GM19025 (cell line): ENCODE results near the gene PLAC8.
"Not testable (repeated sequence)": the region's sequence is repeated elsewhere in the genome, so short reads cannot be mapped to it uniquely, and the experiment has no call there.

Experiments used
- ATAC-seq: cut with Tn5 transposase; IDR thresholded peaks from one replicate; pipeline ENCODE4 v1.9.1; 2021; ENCODE audit warnings: mild to moderate bottlenecking, low read depth, moderate library complexity; ENCODE audit not compliant: unreplicated experiment

Gene PLAC8

DNA sequence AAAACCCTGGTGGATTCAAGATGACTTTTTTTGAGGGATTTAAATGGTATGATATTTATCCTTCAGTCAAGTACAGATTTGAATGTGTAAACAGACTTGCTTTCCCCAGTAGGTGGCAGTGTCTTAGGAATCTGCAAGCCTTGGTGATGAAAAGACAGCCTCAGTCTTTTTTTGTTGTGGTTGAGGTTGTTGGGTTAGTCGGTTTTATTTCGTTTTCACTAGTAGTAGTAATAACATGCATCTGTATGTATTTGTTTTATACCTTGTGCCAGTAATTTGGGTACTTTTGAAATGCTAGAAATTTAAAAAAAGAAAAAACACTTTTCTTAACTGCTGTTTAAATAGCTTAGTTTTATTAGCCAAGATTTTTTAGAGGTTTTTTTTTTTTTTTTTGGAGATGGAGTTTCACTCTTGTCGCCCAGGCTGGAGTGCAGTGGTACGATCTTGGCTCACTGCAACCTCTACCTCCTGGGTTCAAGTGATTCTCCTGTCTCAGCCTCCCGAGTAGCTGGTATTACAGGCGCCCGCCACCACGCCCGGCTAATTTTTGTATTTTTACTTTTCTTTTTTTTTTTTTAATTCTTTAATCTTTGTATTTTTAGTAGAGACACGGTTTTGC lies 40.3 kb downstream of the PLAC8 start:
- no peak for ATAC-seq

DNA sequence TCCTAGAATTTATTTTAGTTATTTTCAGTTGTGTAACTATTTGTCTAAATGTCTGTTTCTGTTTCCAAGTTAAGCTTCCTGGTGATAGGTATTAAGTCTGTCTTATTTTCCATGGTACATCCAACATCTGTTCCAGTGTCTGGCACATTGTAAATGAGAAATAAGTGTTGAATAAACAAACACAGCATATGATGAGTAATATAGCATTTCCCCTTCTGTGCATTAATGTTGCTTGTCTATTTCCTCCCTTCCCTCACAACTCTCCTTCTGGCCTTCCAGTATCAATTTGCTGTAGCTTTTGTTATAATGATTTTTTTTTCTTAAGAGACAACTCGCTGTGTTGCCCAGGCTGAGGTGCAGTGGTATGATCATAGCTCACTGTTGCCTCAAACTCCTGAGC lies 43.4 kb downstream of the PLAC8 start:
- ATAC-seq = no peak

DNA sequence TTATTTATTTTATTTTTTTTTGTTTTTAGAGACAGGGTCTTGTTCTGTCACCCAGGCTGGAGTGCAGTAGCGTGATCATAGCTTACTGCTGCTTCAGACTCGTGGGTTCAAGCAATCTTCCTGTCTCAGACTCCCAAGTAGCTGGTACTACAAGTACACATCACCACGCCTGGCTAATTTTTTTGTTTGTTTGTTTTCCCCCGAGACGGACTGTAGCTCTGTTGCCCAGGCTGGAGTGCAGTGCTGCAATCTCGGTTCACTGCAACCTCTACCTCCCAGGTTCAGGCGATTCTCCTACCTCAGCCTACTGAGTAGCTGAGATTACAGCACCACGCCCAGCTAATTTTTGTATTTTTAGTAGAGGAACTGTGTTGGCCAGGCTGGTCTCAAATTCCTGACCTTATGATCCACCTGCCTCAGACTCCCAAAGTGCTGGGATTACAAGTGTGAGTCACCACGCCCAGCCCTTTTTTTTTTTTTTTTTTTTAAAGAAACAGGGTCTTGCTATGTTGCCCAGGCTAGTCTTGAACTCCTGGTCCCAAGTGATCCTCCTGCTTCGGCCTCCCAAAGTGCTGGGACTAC lies 47.4 kb downstream of the PLAC8 start:
- no peak for ATAC-seq

DNA sequence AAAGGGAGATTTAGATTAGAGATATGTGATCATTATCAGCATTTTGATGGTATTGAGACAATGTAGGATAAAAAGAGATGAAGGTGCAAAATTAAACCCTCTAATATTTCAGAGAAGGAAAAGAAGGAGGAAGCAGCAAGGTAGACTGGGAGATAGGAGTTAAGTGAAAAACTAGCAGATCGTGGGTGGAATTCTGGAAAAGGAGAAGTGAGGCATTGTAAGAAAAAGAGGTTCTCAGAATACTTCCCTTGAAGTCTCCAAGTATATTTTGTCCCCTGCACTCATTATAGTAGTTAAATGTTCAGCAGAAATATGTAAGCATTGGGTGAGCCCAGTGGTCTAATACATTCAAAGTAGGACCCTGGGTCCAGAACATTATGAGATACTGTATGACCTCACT lies 49.3 kb downstream of the PLAC8 start:
- no peak for ATAC-seq

DNA sequence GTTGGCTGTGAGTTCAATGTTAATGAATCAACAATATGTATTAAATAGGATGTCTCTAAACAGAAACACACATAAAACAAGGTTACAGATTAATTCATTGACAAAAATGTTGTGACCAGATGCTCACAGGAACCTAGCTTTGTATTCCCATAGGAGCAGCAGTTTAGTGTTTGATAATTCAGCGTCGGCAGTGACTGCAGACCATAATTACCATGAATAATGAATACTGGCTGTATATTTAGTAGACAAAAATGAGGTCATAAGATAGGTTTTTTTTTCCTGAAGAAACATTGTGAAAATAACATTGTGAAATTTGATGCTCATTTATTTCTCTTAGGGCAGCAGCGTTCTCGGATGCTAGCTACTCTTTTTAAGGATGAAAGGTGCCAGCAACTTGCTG lies 51.8 kb downstream of the PLAC8 start:
- ATAC-seq = no peak

DNA sequence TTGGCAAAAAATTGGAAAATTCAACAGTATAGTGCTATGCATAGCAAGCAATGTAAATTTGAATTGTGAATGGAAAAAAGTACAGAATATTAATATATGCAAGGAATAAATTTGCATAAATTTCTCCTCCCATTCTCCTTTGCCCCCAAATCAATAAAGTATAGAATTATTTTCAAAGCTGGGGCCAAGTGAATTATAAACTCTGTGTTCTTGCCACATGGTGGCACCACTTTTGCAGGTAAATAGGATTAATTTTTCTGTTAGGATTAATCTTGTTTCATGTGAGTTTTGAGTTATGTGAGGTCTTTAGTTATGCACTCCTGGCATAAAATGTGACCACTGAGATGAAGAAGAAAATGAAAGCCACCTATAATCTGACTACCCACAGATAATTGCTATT lies 59.6 kb downstream of the PLAC8 start:
- ATAC-seq = no peak

DNA sequence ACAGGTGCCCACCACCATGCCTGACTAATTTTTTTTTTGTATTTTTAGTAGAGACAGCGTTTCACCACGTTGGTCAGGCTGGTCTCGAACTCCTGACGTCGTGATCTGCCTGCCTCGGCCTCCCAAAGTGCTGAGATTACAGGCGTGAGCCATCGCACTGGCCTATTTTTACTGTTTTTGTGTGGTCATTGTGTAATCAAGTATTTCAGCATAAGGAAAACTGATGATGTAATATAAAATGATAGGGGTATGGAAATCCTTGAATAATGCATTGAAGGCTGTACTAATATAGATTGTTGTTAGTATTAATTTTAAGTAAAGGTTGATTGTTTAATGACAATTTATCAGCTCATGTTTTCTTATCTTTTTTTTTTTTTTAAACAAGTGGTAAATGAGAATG lies 65.7 kb downstream of the PLAC8 start:
- not testable (repeated sequence) for ATAC-seq

DNA sequence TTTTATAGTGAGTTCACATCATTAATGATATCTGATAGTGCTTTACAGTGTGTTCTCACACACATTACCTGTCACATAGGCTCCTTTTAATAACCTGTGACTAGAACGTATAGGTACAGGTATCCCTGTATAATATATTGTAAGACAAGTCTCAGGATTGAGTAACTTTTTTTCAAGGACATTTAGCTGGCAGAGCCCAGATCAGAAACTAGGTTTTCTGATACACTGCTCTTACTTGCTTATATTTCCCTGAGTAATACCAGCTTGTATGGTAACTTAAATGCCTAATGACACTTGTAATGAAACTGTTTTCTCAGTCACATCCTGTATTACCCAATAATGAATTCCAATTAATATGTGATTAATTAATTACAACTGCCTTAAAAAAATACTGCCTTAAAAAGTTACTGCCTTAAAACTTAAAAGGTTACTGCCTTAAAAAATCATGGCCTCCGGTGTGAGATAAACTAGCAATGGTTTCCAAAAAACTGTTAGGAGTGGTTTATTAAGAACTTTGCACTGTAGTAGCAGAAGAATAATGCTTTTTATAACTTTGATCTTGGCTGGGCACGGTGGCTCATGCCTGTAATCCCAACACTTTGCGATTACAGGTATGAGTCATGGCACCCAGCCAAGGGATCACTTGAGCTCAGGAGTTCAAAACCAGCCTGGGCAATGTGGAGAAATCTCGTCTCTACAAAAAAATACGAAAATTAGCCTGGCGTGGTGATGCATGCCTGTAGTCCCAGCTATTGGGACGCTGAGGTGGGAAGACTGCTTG lies 67.6 kb downstream of the PLAC8 start:
- ATAC-seq = no peak

DNA sequence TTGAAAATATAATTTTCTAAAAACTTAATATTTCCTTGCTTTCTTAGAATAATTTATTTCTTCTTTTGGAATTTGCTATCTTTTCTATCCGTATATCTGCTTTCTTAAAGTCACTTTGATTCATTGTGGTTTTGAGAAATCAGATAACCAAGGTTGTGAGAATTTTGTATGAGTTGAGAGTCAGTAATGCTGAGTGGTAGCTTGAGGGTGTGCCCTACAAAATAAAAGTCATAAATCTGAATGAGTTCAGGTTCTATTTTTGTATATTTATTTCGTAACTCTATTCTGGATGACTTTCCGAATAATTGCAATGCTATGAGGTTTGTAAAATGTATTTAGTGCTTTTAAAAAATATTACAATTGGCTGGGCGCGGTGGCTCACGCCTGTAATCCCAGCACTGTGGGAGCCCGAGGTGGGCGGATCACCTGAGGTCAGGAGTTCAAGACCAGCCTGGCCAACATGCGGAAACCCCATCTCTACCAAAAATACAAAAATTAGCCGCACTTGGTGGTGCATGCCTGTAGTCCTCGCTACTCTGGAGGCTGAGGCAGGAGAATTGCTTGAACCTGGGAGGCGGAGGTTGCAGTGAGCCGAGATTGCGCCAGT lies 70.6 kb downstream of the PLAC8 start:
- no peak for ATAC-seq

DNA sequence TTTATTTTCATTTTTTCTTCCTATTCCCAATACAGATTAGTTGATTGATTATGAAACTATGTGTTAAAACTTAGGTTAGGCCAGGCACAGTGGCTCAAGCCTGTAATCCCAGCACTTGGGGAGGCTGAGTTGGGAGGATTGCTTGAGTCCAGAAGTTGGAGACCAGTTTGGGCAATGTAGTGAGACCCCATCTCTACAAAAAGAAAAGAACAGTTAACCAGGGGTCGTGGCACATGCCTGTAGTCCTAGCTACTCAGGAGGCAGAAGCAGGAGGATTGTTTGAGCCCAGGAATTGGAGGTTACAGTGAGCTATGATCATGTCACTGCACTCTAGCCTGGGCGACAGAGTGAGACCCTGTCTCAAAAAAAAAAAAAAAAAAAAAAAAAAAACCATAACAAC lies 71.4 kb downstream of the PLAC8 start:
- ATAC-seq = not testable (repeated sequence)

DNA sequence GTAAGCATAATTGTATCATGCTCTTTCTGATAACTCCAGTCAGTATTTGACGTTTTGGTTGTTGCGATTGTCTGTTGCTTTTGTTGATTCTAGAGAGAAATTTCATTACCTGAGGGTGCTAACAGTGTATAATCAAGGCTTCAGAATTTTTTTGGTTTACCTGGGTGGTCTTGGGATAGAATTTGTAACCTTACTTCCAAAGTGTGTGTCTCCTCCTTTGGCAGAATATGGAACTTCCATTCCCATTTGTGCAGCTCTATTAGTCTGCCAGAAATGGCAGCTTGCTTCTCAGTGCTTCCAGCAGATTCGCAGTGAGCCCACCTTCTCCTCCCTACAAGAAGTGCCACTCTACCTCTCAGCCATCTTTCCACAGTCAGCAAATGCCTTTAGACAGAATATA lies 74.3 kb downstream of the PLAC8 start:
- no peak for ATAC-seq
